ENCODE data around the gene NTS.

Gene NTS

GRCh38 chr12:85831327-85831990 lies 42.6 kb upstream of the NTS start:
- Histone ChIP-seq H2AFZ (ENCODE audit: low read depth) (no peak overlapping the region), H4K20me1 (ENCODE audit: insufficient read depth) (no peaks in the 10 kb centered on the region), H3K27me3 (ENCODE audit: insufficient read depth, low read depth) (no peaks in the 10 kb centered on the region), H3K27ac (no peak overlapping the region), H3K36me3 (ENCODE audit: insufficient read depth) (no peaks in the 10 kb centered on the region), H3K4me1 (ENCODE audit: low read depth, poor library complexity, severe bottlenecking) (no peaks in the 10 kb centered on the region), H3K79me2 (ENCODE audit: insufficient read depth, low read depth) (no peaks in the 10 kb centered on the region), H3K4me2 (no peak overlapping the region), H3K9ac (no peak overlapping the region), H3K4me3 (IDR thresholded peaks at IDR 0.05; ENCODE audit: insufficient read depth, low read depth, low read length) (no peak overlapping the region)
- no peak for TF ChIP-seq CTCF (conservative IDR thresholded peaks at IDR 0.05; ENCODE audit: low read depth, low read length)

- Histone ChIP-seq H3K4me1 (ENCODE audit: low read depth, poor library complexity, severe bottlenecking) (no peaks in the 10 kb centered on the region), H3K79me2 (ENCODE audit: insufficient read depth, low read depth) (no peaks in the 10 kb centered on the region)
Measured at GRCh38 chr12:85833579-85833978, 40.5 kb upstream of the NTS start.

GRCh38 chr12:85834378-85834777 lies 39.7 kb upstream of the NTS start:
- no peak overlapping the region for H3K9ac ChIP-seq
- H3K27me3 ChIP-seq (ENCODE audit: insufficient read depth, low read depth), result no peaks in the 10 kb centered on the region
- no peaks in the 10 kb centered on the region for H3K36me3 ChIP-seq (ENCODE audit: insufficient read depth)
- H4K20me1 ChIP-seq (ENCODE audit: insufficient read depth), result no peaks in the 10 kb centered on the region
- TF ChIP-seq CTCF (conservative IDR thresholded peaks at IDR 0.05; ENCODE audit: low read depth, low read length), result no peak
- H3K4me1 ChIP-seq (ENCODE audit: low read depth, poor library complexity, severe bottlenecking), result no peaks in the 10 kb centered on the region
- no peak overlapping the region for H2AFZ ChIP-seq (ENCODE audit: low read depth)
- no peak overlapping the region for H3K4me2 ChIP-seq
- H3K27ac ChIP-seq, result no peak overlapping the region
- H3K79me2 ChIP-seq (ENCODE audit: insufficient read depth, low read depth), result no peaks in the 10 kb centered on the region
- no peak overlapping the region for H3K4me3 ChIP-seq (IDR thresholded peaks at IDR 0.05; ENCODE audit: insufficient read depth, low read depth, low read length)

More at GRCh38 chr12:85833579-85833978, 40.5 kb upstream of the NTS start:
- no peak overlapping the region for H3K4me2 ChIP-seq
- H3K9ac ChIP-seq, result no peak overlapping the region
- no peaks in the 10 kb centered on the region for H3K36me3 ChIP-seq (ENCODE audit: insufficient read depth)
- TF ChIP-seq CTCF (conservative IDR thresholded peaks at IDR 0.05; ENCODE audit: low read depth, low read length), result no peak
- H3K27ac ChIP-seq, result no peak overlapping the region
- no peaks in the 10 kb centered on the region for H4K20me1 ChIP-seq (ENCODE audit: insufficient read depth)
- H3K27me3 ChIP-seq (ENCODE audit: insufficient read depth, low read depth), result no peaks in the 10 kb centered on the region
- no peak overlapping the region for H2AFZ ChIP-seq (ENCODE audit: low read depth)
- H3K4me3 ChIP-seq (IDR thresholded peaks at IDR 0.05; ENCODE audit: insufficient read depth, low read depth, low read length), result no peak overlapping the region

- Histone ChIP-seq H3K4me1 (ENCODE audit: low read depth, poor library complexity, severe bottlenecking) (no peaks in the 10 kb centered on the region), H3K27ac (no peak overlapping the region), H3K4me2 (no peak overlapping the region), H3K27me3 (ENCODE audit: insufficient read depth, low read depth) (no peaks in the 10 kb centered on the region), H3K9ac (no peak overlapping the region), H3K4me3 (IDR thresholded peaks at IDR 0.05; ENCODE audit: insufficient read depth, low read depth, low read length) (no peak overlapping the region), H3K36me3 (ENCODE audit: insufficient read depth) (no peaks in the 10 kb centered on the region), H4K20me1 (ENCODE audit: insufficient read depth) (no peaks in the 10 kb centered on the region), H3K79me2 (ENCODE audit: insufficient read depth, low read depth) (no peaks in the 10 kb centered on the region), H2AFZ (ENCODE audit: low read depth) (no peak overlapping the region)
- TF ChIP-seq CTCF (conservative IDR thresholded peaks at IDR 0.05; ENCODE audit: low read depth, low read length), result no peak
Measured at GRCh38 chr12:85835426-85836196, 38.5 kb upstream of the NTS start.

All from KMS-11 (cell line).